WERI-Rb-1 (cell line): Measurements from ENCODE around the gene ZBTB42.

Experiments
- DNase-seq: peaks from one replicate; pipeline ENCODE4 v3.0.0-alpha.2; 2020
- H3K27ac ChIP-seq: fragments of 250-450 bp; sonication (Bioruptor Pico); 2 replicates; pipeline ENCODE4 v1.5.1; 2020; ENCODE audit warnings: mild to moderate bottlenecking, moderate library complexity
- H3K27me3 ChIP-seq: fragments of 250-450 bp; sonication (Bioruptor Pico); 2 replicates; pipeline ENCODE4 v1.5.1; 2021; ENCODE audit warnings: mild to moderate bottlenecking, low read depth, moderate library complexity; ENCODE audit not compliant: insufficient read depth, severe bottlenecking
- H3K36me3 ChIP-seq: fragments of 250-450 bp; sonication (Bioruptor Pico); 2 replicates; pipeline ENCODE4 v1.5.1; 2020; ENCODE audit warnings: mild to moderate bottlenecking, moderate library complexity
- H3K4me3 ChIP-seq: 2 replicates; pipeline ENCODE4 v1.5.1; 2011; ENCODE audit warnings: low read depth, mild to moderate bottlenecking, control low read depth, low read length
- H3K9me3 ChIP-seq: fragments of 250-450 bp; sonication (Bioruptor Pico); 2 replicates; pipeline ENCODE4 v1.5.1; 2021; ENCODE audit warnings: mild to moderate bottlenecking, moderate library complexity; ENCODE audit not compliant: severe bottlenecking
- TF ChIP-seq, protein P1 (sequence below): IDR thresholded peaks from 2 replicates; pipeline ENCODE4 v1.5.1; 2011; ENCODE audit warnings: low read depth, mild to moderate bottlenecking, control low read depth, inconsistent platforms, low read length

ZBTB42 gene

DNA sequence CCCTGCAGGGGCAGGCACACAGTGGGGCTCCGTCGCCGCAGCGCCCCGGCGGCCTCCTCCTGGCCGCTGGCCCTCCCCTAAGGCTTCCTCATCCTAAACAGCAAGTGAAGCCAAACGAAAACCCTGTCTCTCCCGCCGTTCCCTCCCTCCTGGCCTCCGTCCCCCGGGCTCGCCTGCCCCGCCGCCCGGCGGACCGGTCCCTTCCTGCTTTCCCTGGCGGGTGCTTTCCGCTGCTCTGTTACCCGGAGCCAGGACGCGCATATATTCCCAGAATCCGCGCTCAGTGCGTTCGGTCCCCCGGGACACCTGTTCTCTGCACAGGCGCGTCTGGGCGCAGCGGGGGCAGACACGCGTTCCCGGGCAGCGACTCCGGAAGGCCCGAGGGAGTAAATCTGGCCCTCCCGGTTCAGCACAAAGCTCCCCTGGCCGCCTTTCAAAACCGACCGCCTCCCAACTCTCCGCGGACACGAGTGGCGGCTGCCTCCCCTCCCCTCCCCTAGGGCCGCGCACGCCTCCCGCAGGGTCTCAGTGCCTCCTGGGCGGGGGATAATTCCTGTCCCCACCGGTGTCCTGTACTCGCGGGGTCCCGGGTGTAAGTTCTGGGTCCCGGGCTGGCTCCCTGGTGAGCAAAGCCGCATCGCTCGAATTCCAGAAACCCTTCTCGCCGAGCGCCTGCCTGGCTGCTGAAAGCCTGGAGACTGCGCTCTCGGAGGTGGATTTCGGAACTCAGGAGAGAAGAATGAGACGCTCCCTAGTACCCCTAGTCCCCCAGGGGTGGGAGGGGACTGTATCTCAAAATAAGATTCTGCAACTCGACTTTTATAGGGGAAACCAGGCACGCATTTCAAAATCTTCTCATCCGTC is 42.8 kb downstream of the ZBTB42 start:
- H3K36me3 ChIP-seq, result no peaks in the 10 kb centered on the region
- no peak overlapping the region for H3K4me3 ChIP-seq
- TF ChIP-seq, protein P1, sequence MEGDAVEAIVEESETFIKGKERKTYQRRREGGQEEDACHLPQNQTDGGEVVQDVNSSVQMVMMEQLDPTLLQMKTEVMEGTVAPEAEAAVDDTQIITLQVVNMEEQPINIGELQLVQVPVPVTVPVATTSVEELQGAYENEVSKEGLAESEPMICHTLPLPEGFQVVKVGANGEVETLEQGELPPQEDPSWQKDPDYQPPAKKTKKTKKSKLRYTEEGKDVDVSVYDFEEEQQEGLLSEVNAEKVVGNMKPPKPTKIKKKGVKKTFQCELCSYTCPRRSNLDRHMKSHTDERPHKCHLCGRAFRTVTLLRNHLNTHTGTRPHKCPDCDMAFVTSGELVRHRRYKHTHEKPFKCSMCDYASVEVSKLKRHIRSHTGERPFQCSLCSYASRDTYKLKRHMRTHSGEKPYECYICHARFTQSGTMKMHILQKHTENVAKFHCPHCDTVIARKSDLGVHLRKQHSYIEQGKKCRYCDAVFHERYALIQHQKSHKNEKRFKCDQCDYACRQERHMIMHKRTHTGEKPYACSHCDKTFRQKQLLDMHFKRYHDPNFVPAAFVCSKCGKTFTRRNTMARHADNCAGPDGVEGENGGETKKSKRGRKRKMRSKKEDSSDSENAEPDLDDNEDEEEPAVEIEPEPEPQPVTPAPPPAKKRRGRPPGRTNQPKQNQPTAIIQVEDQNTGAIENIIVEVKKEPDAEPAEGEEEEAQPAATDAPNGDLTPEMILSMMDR, result no peak
- no peaks in the 10 kb centered on the region for H3K27me3 ChIP-seq
- H3K9me3 ChIP-seq, result no peaks in the 10 kb centered on the region
- no peak overlapping the region for H3K27ac ChIP-seq
- DNase-seq, result no peak

GRCh38 chr14:104844306-104845032 is 43.6 kb downstream of the ZBTB42 start:
- H3K27ac ChIP-seq, result no peak overlapping the region
- DNase-seq, result no peak
- TF ChIP-seq, protein P1, result no peak
- no peak overlapping the region for H3K4me3 ChIP-seq
- no peaks in the 10 kb centered on the region for H3K27me3 ChIP-seq
- H3K36me3 ChIP-seq, result no peaks in the 10 kb centered on the region
- H3K9me3 ChIP-seq, result no peaks in the 10 kb centered on the region

DNA sequence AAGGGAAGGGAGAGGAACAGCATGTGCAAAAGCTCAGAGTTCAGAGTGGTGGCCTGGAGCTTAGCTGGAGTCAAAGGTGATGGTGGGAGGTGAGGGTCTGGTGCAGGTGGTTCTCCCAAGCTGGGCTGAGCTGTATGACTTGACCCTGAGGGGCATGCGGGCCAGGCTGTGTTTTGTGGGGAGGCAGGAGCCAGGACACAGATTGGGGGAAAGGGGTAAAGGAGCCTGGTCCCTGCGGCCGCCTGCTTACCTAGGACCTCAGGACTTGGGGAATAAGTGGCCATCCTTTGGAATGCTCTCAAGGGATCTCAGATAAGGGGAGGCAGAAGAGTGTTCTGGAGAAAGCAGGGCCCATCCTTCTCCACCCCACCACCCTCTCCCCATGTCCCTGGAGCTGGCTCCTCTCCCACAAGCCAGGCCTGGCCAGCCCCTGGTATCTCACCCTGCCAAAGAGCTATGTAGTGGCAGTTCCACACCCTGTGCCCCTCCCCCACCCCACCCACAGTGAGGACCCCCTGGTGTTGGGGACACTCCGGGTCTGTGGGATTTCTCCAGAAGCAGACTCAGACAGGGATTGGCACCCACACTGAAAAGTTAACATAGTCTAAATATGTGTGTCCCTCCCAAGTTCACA is 44.2 kb downstream of the ZBTB42 start:
- no peaks in the 10 kb centered on the region for H3K9me3 ChIP-seq
- no peaks in the 10 kb centered on the region for H3K36me3 ChIP-seq
- H3K27ac ChIP-seq, result no peak overlapping the region
- no peak overlapping the region for H3K4me3 ChIP-seq
- no peaks in the 10 kb centered on the region for H3K27me3 ChIP-seq
- TF ChIP-seq, protein P1, result no peak
- no peak for DNase-seq

DNA sequence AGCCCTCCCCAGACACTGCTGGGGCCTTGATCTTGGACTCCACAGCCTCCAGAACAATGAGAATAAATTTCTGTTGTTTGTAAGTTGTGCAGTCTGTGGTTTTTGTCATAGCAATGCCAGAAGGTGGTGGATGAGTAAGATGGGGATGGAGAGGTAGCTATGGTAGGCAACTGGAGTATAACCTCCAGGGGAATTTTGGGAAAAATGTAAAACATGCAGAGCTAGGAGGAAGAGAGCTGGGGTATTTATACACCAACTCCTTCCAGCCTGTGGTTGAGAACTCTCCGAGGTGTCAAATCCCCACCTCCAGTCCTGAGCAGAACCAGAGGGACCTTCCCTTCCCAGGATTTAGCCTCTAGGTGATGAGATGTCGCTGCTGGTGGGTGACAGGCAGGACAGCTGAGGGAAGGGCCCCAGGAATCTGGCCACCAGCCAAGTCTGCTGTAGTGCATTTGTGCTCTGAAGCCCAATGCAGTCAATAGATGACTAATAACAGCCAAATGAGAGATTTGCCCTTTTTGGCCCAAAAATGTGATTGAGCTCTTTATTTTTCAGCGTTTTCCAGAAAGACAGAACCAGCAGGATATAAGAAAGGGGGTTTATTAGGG is 45.0 kb downstream of the ZBTB42 start:
- Histone ChIP-seq H3K27me3 (no peaks in the 10 kb centered on the region), H3K36me3 (no peaks in the 10 kb centered on the region), H3K27ac (no peak overlapping the region), H3K9me3 (no peaks in the 10 kb centered on the region), H3K4me3 (no peak overlapping the region)
- no peak for DNase-seq
- TF ChIP-seq, protein P1, result no peak

DNA sequence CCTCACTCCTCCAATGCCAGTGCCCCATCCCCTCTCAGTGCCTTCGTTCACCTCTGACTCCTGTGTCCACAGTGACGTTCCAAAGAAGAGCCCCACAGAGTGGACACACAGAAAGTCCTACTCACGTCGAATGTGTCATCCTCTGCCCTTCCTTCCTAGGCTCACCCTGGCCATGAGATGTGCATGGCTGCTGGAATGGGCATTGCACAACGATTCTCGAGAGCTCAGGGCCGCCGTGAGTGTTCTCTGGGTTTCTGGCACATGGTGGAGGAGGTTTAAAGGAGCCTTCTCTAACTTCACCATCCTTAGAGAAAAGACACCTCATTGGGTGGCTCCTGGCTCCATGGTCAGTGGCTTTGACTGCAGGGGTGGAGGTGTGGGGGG is 51.4 kb downstream of the ZBTB42 start:
- no peak overlapping the region for H3K4me3 ChIP-seq
- no peaks in the 10 kb centered on the region for H3K36me3 ChIP-seq
- no peak overlapping the region for H3K27ac ChIP-seq
- DNase-seq, result no peak
- TF ChIP-seq, protein P1, result no peak
- H3K9me3 ChIP-seq, result no peaks in the 10 kb centered on the region
- no peaks in the 10 kb centered on the region for H3K27me3 ChIP-seq
